Muscle of arm (tissue), 14 donors: ENCODE data around the gene ARAP1. TPM values are rescaled to one million over a fixed set of nuclear protein-coding genes. Genes with fewer than 3 reads are reported as not detected.
"Not testable (repeated sequence)": the region's sequence is repeated elsewhere in the genome, so short reads cannot be mapped to it uniquely, and the experiment has no call there.

Source experiments
- DNase-seq: peaks from one replicate; pipeline ENCODE4 v3.0.0-alpha.2; 2013
- long read RNA-seq, 11 donors: transcript quantifications; one replicate each; lab custom pipeline, GENCODE V29; 2026
- polyA plus RNA-seq, 12 donors: library from polyadenylated mRNA; unstranded; fragments of 120-200 nt; gene quantifications; one replicate each; pipeline ENCODE4 v1.2.1, GENCODE V29; 2013; ENCODE audit not compliant: insufficient read length in 12 of 12

ARAP1 gene
- polyA plus RNA-seq: 10 to 100 TPM in 11 of 12 donors, not detected in 1; 44.2 to 72.1 (median 55.5) TPM
- long read RNA-seq, donor 1, partial matches to known transcripts: 5 of 6 reads
- long read RNA-seq, donor 1, other reads (novel, unspliced or antisense): 0 of 6 reads
- long read RNA-seq, donor 2: 0 reads
- long read RNA-seq, donor 3, full-length matches to known transcripts: 2 of 2 reads
- long read RNA-seq, donor 3, partial matches to known transcripts: 0 of 2 reads
- long read RNA-seq, donor 3, other reads (novel, unspliced or antisense): 0 of 2 reads
- long read RNA-seq, donor 4: 0 reads
- long read RNA-seq, donor 5: 0 reads
- long read RNA-seq, donor 6, partial matches to known transcripts: 0 of 1 reads
- long read RNA-seq, donor 6, other reads (novel, unspliced or antisense): 0 of 1 reads
- long read RNA-seq, donor 7, partial matches to known transcripts: 0 of 1 reads
- long read RNA-seq, donor 7, other reads (novel, unspliced or antisense): 0 of 1 reads
- long read RNA-seq, donor 8, full-length matches to known transcripts: 3 of 13 reads
- long read RNA-seq, donor 8, partial matches to known transcripts: 5 of 13 reads
- long read RNA-seq, donor 8, other reads (novel, unspliced or antisense): 5 of 13 reads
- long read RNA-seq, donor 9, partial matches to known transcripts: 5 of 5 reads
- long read RNA-seq, donor 9, other reads (novel, unspliced or antisense): 0 of 5 reads
- long read RNA-seq, donor 10, full-length matches to known transcripts: 4 of 4 reads
- long read RNA-seq, donor 10, partial matches to known transcripts: 0 of 4 reads
- long read RNA-seq, donor 10, other reads (novel, unspliced or antisense): 0 of 4 reads
- long read RNA-seq, donor 11, full-length matches to known transcripts: 2 of 2 reads
- long read RNA-seq, donor 11, partial matches to known transcripts: 0 of 2 reads
- long read RNA-seq, donor 11, other reads (novel, unspliced or antisense): 0 of 2 reads

- peak; percentile 48 for DNase-seq
These were observed at the start of gene ARAP1 for GRCh38 chr11:72752088-72752914. Gene ARAP1, minus strand, starts transcription at chr11:72752408. Its CDS starts 25,280 bp downstream, at chr11:72727128.

GRCh38 chr11:72799441-72799840 lies 47.2 kb upstream of the ARAP1 start:
- no peak for DNase-seq

- DNase-seq: no peak
These were observed 46.2 kb upstream of the ARAP1 start for GRCh38 chr11:72798361-72798760.

GRCh38 chr11:72793425-72794367 lies 41.5 kb upstream of the ARAP1 start, which contains the start of gene STARD10:
Gene STARD10, minus strand, starts transcription at chr11:72794047. Its CDS starts 12,866 bp downstream, at chr11:72781181.
- DNase-seq: peak; percentile 98

- DNase-seq: no peak
These were observed 40.8 kb upstream of the ARAP1 start for GRCh38 chr11:72793076-72793424.

- DNase-seq: no peak
These were observed 40.3 kb upstream of the ARAP1 start for GRCh38 chr11:72792437-72793021.

GRCh38 chr11:72791228-72791627 lies 39.0 kb upstream of the ARAP1 start:
- DNase-seq: not testable (repeated sequence)

GRCh38 chr11:72789493-72790131 lies 37.4 kb upstream of the ARAP1 start:
- DNase-seq: no peak

- no peak for DNase-seq
These were observed 36.0 kb upstream of the ARAP1 start for GRCh38 chr11:72788241-72788640.

- no peak for DNase-seq
These were observed 35.3 kb upstream of the ARAP1 start for GRCh38 chr11:72787216-72788104.

GRCh38 chr11:72786305-72787215 lies 34.4 kb upstream of the ARAP1 start:
- DNase-seq: no peak

GRCh38 chr11:72784662-72785061 lies 32.5 kb upstream of the ARAP1 start:
- DNase-seq: no peak

- DNase-seq: no peak
These were observed 31.1 kb upstream of the ARAP1 start for GRCh38 chr11:72783144-72783905.

- DNase-seq: no peak
These were observed 30.1 kb upstream of the ARAP1 start for GRCh38 chr11:72782081-72782920.

- no peak for DNase-seq
These were observed 29.3 kb upstream of the ARAP1 start for GRCh38 chr11:72781313-72782080.
